Keratinocyte (primary cell): ENCODE data around the gene ENPP1. TPM values are rescaled to one million over a fixed set of nuclear protein-coding genes. Genes with fewer than 3 reads are reported as not detected.

Experiments used
- DNase-seq: peaks from one replicate; pipeline ENCODE4 v3.0.0-alpha.2; 2011; ENCODE audit warnings: low read depth, missing footprints, low spot score
- FAIRE-seq: peaks from 2 replicates; lab custom pipeline; 2011; peaks lifted over from hg19 to GRCh38; lab: Jason Lieb, UNC
- H2AFZ ChIP-seq: 2 replicates; pipeline ENCODE4 v1.6.0; 2012; ENCODE audit warnings: low read length, control low read depth, inconsistent platforms; ENCODE audit not compliant: control insufficient read depth
- H3K27ac ChIP-seq: 2 replicates; pipeline ENCODE4 v1.5.1; 2011; ENCODE audit warnings: low read length; ENCODE audit not compliant: control insufficient read depth, insufficient read depth
- H3K27me3 ChIP-seq: 3 replicates; pipeline ENCODE4 v1.6.0; 2011; ENCODE audit warnings: low read length; ENCODE audit not compliant: control insufficient read depth, insufficient read depth; ENCODE audit errors: extremely low read depth
- H3K36me3 ChIP-seq, 2 experiments: 2 replicates in 1 of 2; 3 replicates in 1 of 2; pipeline ENCODE4 v1.5.1; 2011; ENCODE audit warnings: low read length in 2 of 2, mild to moderate bottlenecking in 1 of 2; ENCODE audit not compliant: control insufficient read depth in 2 of 2, insufficient read depth in 2 of 2; ENCODE audit errors: extremely low read depth in 1 of 2
- H3K4me1 ChIP-seq: 3 replicates; pipeline ENCODE4 v1.5.1; 2011; ENCODE audit warnings: low read length; ENCODE audit not compliant: control insufficient read depth, insufficient read depth; ENCODE audit errors: extremely low read depth
- H3K4me2 ChIP-seq: 3 replicates; pipeline ENCODE4 v1.6.0; 2011; ENCODE audit warnings: low read depth, low read length; ENCODE audit not compliant: control insufficient read depth, insufficient read depth; ENCODE audit errors: extremely low read depth
- H3K4me3 ChIP-seq, 3 experiments: fragments of 200-600 bp in 1 of 3; sonication (generic) in 1 of 3; 2 replicates in 2 of 3; 3 replicates in 1 of 3; pipeline ENCODE4 v1.5.1; 2011 to 2016; ENCODE audit warnings: low read length in 3 of 3, mild to moderate bottlenecking in 3 of 3, control low read depth in 2 of 3, inconsistent platforms in 1 of 3, low read depth in 1 of 3, mixed read lengths in 1 of 3, mixed run types in 1 of 3, moderate library complexity in 1 of 3; ENCODE audit not compliant: control insufficient read depth in 2 of 3, insufficient read depth in 2 of 3; ENCODE audit errors: extremely low read depth in 1 of 3
- H3K79me2 ChIP-seq: 2 replicates; pipeline ENCODE4 v1.6.0; 2012; ENCODE audit warnings: low read length; ENCODE audit not compliant: control insufficient read depth, insufficient read depth
- H3K9ac ChIP-seq: 3 replicates; pipeline ENCODE4 v1.6.0; 2011; ENCODE audit warnings: low read length; ENCODE audit not compliant: control insufficient read depth, insufficient read depth; ENCODE audit errors: extremely low read depth
- H3K9me1 ChIP-seq: 3 replicates; pipeline ENCODE4 v1.6.0; 2011; ENCODE audit warnings: low read length; ENCODE audit not compliant: control insufficient read depth, insufficient read depth; ENCODE audit errors: extremely low read depth
- H3K9me3 ChIP-seq: 2 replicates; pipeline ENCODE4 v1.5.1; 2012; ENCODE audit warnings: low read depth, low read length; ENCODE audit not compliant: control insufficient read depth
- H4K20me1 ChIP-seq: 3 replicates; pipeline ENCODE4 v1.6.0; 2011; ENCODE audit warnings: low read length; ENCODE audit not compliant: control insufficient read depth, insufficient read depth; ENCODE audit errors: extremely low read depth
- EZH2 ChIP-seq: IDR thresholded peaks from one replicate; pipeline ENCODE4 v1.6.1; 2012; ENCODE audit warnings: inconsistent platforms, mild to moderate bottlenecking, low read length, moderate library complexity
- dilution Hi-C: fragments of 300-500 bp; cut with MboI; formaldehyde crosslinking; loops from one replicate; pipeline ENCODE4 v1.7.0; 2020; ENCODE audit warnings: low sequenced_read_pairs; ENCODE audit not compliant: extremely low pct_ligation_motif_present
- polyA plus RNA-seq, 5 experiments: library from polyadenylated mRNA; depleted of rRNA in 3 of 5; stranded (reverse) in 3 of 5; stranded (forward) in 1 of 5; unstranded in 1 of 5; fragments of >200 nt; gene quantifications; 1 replicate in 1 of 5; 2 replicates in 3 of 5; 3 replicates in 1 of 5; pipeline versions ENCODE4 v1.2.1 to v1.2.3, GENCODE V29; 2011 to 2012; ENCODE audit warnings: missing spikeins in 2 of 5, low read depth in 1 of 5, low replicate concordance in 1 of 5
- TF ChIP-seq, protein P1 (sequence below), 3 experiments: IDR thresholded peaks in 1 of 3; conservative IDR thresholded peaks in 1 of 3; optimal IDR thresholded peaks in 1 of 3; 2 replicates in 2 of 3; 3 replicates in 1 of 3; pipeline versions ENCODE3 to v1.5.1; 2011; ENCODE audit warnings: low read length in 3 of 3, mild to moderate bottlenecking in 3 of 3, moderate library complexity in 2 of 3, control low read depth in 1 of 3, inconsistent platforms in 1 of 3; ENCODE audit not compliant: insufficient read depth in 2 of 3; ENCODE audit errors: extremely low read depth in 1 of 3

Gene ENPP1
- polyA plus RNA-seq, 1 donor (not counting 4 experiments of a cell fraction or from before 2014, with no cell fraction given) = 0.34 TPM

DNA sequence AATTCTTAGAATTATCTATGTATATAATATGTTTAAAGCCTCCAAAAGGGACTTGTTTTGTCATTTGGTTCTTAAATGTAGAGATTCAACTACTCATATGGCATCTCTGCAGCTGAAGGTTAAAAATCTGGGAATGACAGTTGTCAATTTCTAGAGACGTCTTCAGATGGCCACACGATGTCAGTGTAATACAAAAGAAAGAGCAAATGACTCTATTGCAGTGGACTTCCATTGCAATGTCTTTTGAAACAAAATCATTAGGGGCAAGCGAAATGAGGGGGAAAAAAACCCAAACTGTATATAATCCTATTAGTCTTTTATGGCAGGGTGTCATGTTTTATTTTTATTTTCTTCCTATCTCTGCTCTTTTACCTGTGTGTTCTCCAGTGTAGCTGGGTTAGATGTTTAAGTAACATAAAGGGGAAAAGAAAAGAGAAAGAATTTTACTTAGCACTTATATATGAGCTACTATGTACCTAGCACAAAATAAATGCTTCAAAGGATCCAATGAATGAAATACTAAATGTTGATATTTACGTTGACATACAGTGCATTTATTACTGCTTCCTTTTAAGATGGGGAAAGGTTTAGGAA, 117.2 kb downstream of the ENPP1 start:
- DNase-seq (no peak), FAIRE-seq (no peak)

DNA sequence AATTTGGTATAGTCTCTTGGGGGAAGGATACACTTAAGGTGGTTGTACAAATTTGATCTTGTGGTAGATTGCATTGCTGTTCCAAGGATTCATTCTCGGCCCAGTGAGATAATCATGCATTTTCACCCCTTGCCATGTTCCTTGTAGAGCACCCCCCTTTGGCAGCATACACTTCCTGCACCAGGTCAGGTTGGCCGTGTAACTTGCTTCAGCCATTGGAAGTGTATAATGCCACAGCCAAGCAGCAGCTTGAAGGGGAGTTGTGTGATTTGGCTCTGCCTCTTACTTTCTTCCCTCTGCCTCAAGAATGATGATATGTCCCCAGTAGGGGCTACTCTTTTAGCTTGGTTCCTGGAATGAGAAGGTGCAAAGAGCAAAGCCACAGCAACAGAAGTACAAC, 121.4 kb downstream of the ENPP1 start:
- no peak overlapping the region for H3K27ac ChIP-seq
- no peaks in the 10 kb centered on the region for H3K9me1 ChIP-seq
- H4K20me1 ChIP-seq = no peaks in the 10 kb centered on the region
- no peak overlapping the region for H3K4me3 ChIP-seq
- no peaks in the 10 kb centered on the region for H3K36me3 ChIP-seq
- FAIRE-seq (no peak), DNase-seq (no peak)
- H3K4me2 ChIP-seq = no peak overlapping the region
- dilution Hi-C loops = no loop called here
- no peaks in the 10 kb centered on the region for H3K79me2 ChIP-seq
- no peaks in the 10 kb centered on the region for H3K27me3 ChIP-seq
- H3K9ac ChIP-seq = no peak overlapping the region
- H3K9me3 ChIP-seq = no peaks in the 10 kb centered on the region
- TF ChIP-seq EZH2 = no peak
- TF ChIP-seq, protein P1, sequence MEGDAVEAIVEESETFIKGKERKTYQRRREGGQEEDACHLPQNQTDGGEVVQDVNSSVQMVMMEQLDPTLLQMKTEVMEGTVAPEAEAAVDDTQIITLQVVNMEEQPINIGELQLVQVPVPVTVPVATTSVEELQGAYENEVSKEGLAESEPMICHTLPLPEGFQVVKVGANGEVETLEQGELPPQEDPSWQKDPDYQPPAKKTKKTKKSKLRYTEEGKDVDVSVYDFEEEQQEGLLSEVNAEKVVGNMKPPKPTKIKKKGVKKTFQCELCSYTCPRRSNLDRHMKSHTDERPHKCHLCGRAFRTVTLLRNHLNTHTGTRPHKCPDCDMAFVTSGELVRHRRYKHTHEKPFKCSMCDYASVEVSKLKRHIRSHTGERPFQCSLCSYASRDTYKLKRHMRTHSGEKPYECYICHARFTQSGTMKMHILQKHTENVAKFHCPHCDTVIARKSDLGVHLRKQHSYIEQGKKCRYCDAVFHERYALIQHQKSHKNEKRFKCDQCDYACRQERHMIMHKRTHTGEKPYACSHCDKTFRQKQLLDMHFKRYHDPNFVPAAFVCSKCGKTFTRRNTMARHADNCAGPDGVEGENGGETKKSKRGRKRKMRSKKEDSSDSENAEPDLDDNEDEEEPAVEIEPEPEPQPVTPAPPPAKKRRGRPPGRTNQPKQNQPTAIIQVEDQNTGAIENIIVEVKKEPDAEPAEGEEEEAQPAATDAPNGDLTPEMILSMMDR (optimal IDR thresholded peaks at IDR 0.05 in 1 of 3, IDR thresholded peaks at IDR 0.05 in 1 of 3, conservative IDR thresholded peaks at IDR 0.05 in 1 of 3; ENCODE audit: extremely low read depth in 1 of 3, insufficient read depth in 2 of 3, low read length in 3 of 3) = peak in 1 of 3 experiments; percentile 43
- H2AFZ ChIP-seq = no peak overlapping the region
- peaks cover 7% of the 10 kb centered on the region for H3K4me1 ChIP-seq

More for the DNA sequence above, 117.2 kb downstream of the ENPP1 start:
- Histone ChIP-seq H3K9me3 (peaks cover 4% of the 10 kb centered on the region), H3K27ac (no peak overlapping the region), H3K9me1 (no peaks in the 10 kb centered on the region), H3K4me1 (peaks cover 7% of the 10 kb centered on the region), H3K4me3 (no peak overlapping the region), H3K79me2 (no peaks in the 10 kb centered on the region), H3K36me3 (no peaks in the 10 kb centered on the region), H4K20me1 (no peaks in the 10 kb centered on the region), H2AFZ (no peak overlapping the region), H3K27me3 (no peaks in the 10 kb centered on the region), H3K9ac (no peak overlapping the region), H3K4me2 (no peak overlapping the region)
- TF ChIP-seq, protein P1 (optimal IDR thresholded peaks at IDR 0.05 in 1 of 3, IDR thresholded peaks at IDR 0.05 in 1 of 3, conservative IDR thresholded peaks at IDR 0.05 in 1 of 3; ENCODE audit: extremely low read depth in 1 of 3, insufficient read depth in 2 of 3, low read length in 3 of 3) = peak; percentile 26 to 54 (median 39)
- no peak for TF ChIP-seq EZH2
- dilution Hi-C loops = no loop called here
